ENCODE measurements around the gene RPL38. TPM values are rescaled to one million over a fixed set of nuclear protein-coding genes. Genes with fewer than 3 reads are reported as not detected.
A peak's percentile ranks its signal among the peaks of the same experiment; 100 is the strongest.

The RPL38 gene
- polyA plus RNA-seq, 2 of the 4 experiments (the other 2 are of a cell fraction) = 3,205 to 4,133 TPM

DNA sequence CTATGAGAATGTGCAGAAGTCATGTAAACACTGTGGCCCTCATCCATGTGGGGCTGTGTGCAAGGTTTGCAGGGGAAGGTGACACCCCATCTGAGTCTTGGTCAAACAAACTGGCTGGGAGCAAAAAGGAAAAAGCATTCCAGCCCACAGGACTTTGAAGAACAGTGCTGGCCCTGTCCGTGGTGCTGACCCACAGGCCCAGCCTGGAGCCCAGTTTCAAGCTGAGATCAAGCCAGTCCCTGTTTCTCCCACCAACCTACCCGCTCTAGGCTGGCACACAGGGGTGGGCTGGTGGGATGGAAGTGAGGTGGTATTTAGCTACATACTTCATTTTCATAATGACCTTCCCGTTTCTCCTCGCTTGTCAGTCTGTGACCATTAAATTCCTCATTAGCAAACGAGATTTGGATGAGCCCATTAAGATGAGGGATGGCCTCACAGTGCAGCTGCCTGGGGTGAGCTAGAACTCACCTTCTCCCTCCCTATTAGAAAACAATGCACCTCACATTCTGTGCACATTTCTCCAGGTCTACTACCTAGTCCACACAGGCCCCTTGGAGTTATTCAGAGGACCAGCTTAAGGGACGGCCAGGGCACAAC is 12.6 kb upstream of the RPL38 start:
- ChIA-PET POLR2A (interaction anchor here (0.6 to 4.6 kb wide), 2 partner anchors 11 to 13 kb away, joined by 3 to 20 read pairs; partner anchors contain the start of gene RPL38), CTCF (interaction anchor here (0.7 to 17.0 kb wide), 6 partner anchors 10 to 821 kb away, joined by 3 to 215 read pairs (median 12); partner anchors contain the start of gene RPL38)
- Histone ChIP-seq H3K9me3 (no peaks in the 10 kb centered on the region), H3K4me3 (no peak overlapping the region), H3K4me2 (no peak overlapping the region), H3K27ac (peak overlapping the region in 1 of 2 experiments; percentile 80; a peak in 1 of 6 replicates), H3K4me1 (peaks cover 30% of the 10 kb centered on the region)
- ATAC-seq (peak; percentile 31 to 47; a peak in 4 of 6 replicates), FAIRE-seq (no peak), DNase-seq (ENCODE audit: low read depth in 1 of 2, low spot score in 1 of 2) (peak in 1 of 2 experiments; percentile 29)
- TF ChIP-seq HEYL (CRISPR knock-in tag; IDR thresholded peaks at IDR 0.05) (no peak), MAZ (IDR thresholded peaks at IDR 0.05; ENCODE audit: borderline replicate concordance, low read depth, low read length) (no peak), EHMT2 (IDR thresholded peaks at IDR 0.05; ENCODE audit: low read depth) (peak; percentile 50; the same call in 1 of the 2 replicates), FOSB (CRISPR knock-in tag; IDR thresholded peaks at IDR 0.05) (no peak)
- TF ChIP-seq, protein P1, sequence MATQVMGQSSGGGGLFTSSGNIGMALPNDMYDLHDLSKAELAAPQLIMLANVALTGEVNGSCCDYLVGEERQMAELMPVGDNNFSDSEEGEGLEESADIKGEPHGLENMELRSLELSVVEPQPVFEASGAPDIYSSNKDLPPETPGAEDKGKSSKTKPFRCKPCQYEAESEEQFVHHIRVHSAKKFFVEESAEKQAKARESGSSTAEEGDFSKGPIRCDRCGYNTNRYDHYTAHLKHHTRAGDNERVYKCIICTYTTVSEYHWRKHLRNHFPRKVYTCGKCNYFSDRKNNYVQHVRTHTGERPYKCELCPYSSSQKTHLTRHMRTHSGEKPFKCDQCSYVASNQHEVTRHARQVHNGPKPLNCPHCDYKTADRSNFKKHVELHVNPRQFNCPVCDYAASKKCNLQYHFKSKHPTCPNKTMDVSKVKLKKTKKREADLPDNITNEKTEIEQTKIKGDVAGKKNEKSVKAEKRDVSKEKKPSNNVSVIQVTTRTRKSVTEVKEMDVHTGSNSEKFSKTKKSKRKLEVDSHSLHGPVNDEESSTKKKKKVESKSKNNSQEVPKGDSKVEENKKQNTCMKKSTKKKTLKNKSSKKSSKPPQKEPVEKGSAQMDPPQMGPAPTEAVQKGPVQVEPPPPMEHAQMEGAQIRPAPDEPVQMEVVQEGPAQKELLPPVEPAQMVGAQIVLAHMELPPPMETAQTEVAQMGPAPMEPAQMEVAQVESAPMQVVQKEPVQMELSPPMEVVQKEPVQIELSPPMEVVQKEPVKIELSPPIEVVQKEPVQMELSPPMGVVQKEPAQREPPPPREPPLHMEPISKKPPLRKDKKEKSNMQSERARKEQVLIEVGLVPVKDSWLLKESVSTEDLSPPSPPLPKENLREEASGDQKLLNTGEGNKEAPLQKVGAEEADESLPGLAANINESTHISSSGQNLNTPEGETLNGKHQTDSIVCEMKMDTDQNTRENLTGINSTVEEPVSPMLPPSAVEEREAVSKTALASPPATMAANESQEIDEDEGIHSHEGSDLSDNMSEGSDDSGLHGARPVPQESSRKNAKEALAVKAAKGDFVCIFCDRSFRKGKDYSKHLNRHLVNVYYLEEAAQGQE (IDR thresholded peaks at IDR 0.05) = peak; percentile 96
- TF ChIP-seq, protein P2, sequence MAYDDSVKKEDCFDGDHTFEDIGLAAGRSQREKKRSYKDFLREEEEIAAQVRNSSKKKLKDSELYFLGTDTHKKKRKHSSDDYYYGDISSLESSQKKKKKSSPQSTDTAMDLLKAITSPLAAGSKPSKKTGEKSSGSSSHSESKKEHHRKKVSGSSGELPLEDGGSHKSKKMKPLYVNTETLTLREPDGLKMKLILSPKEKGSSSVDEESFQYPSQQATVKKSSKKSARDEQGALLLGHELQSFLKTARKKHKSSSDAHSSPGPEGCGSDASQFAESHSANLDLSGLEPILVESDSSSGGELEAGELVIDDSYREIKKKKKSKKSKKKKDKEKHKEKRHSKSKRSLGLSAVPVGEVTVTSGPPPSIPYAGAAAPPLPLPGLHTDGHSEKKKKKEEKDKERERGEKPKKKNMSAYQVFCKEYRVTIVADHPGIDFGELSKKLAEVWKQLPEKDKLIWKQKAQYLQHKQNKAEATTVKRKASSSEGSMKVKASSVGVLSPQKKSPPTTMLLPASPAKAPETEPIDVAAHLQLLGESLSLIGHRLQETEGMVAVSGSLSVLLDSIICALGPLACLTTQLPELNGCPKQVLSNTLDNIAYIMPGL (CRISPR knock-in tag; IDR thresholded peaks at IDR 0.05; ENCODE audit: borderline replicate concordance) = no peak
- WGBS (ENCODE audit: missing lambda C conversion rate) = 58% methylated on average over 6 of the region's 6 CpGs

- ATAC-seq = peak; percentile 76 to 78
Observed at GRCh38 chr17:74192950-74193781, 10.3 kb upstream of the RPL38 start.

More at GRCh38 chr17:74192950-74193781, 10.3 kb upstream of the RPL38 start:
- CTCF ChIA-PET = interaction anchor here (0.5 to 17.0 kb wide), 6 partner anchors 8 to 427 kb away, joined by 3 to 215 read pairs (median 4); partner anchors contain the start of gene RPL38
- POLR2A ChIA-PET = interaction anchor here (4.6 kb wide), 1 partner anchor 11 kb away, joined by 20 read pairs; the partner anchor contains the start of gene RPL38
- Histone ChIP-seq H3K27ac (peak overlapping the region; percentile 77 to 80), H3K9me3 (no peaks in the 10 kb centered on the region), H3K4me1 (peaks cover 30% of the 10 kb centered on the region), H3K4me3 (no peak overlapping the region), H3K4me2 (peak overlapping the region; percentile 57)
- FAIRE-seq (no peak), DNase-seq (ENCODE audit: low read depth in 1 of 2, low spot score in 1 of 2) (peak in 1 of 2 experiments; percentile 88)
- TF ChIP-seq MAX (IDR thresholded peaks at IDR 0.05) (peak; percentile 77; the same call in 1 of the 2 replicates), NFE2L2 (conservative IDR thresholded peaks at IDR 0.05; ENCODE audit: low read length) (no peak), ZFP36 (IDR thresholded peaks at IDR 0.05; ENCODE audit: borderline replicate concordance, partially characterized antibody) (peak; percentile 90), PHF8 (IDR thresholded peaks at IDR 0.05; ENCODE audit: borderline replicate concordance, low read depth) (no peak), RAD21 (conservative IDR thresholded peaks at IDR 0.05 in 1 of 2, IDR thresholded peaks at IDR 0.05 in 1 of 2) (no peak; a peak in 1 of 5 replicates), CHD4 (IDR thresholded peaks at IDR 0.05; ENCODE audit: borderline replicate concordance) (no peak), RFX5 (IDR thresholded peaks at IDR 0.05) (no peak), BCL3 (IDR thresholded peaks at IDR 0.05) (no peak), SREBF2 (IDR thresholded peaks at IDR 0.05) (no peak), JUN (IDR thresholded peaks at IDR 0.05) (peak in 1 of 2 experiments; percentile 87; a peak in 2 of 5 replicates), CEBPB (IDR thresholded peaks at IDR 0.05) (peak; percentile 35 to 36; a peak in 1 of 4 replicates), RNF2 (IDR thresholded peaks at IDR 0.05; ENCODE audit: borderline replicate concordance, low read depth) (no peak), FOSL2 (IDR thresholded peaks at IDR 0.05) (peak; percentile 85), FOSL2 (CRISPR knock-in tag; IDR thresholded peaks at IDR 0.05) (peak; percentile 80), BHLHE40 (IDR thresholded peaks at IDR 0.05; ENCODE audit: low read depth, low read length) (no peak), USF2 (IDR thresholded peaks at IDR 0.05) (peak; percentile 71), JUNB (IDR thresholded peaks at IDR 0.05) (peak; percentile 85), SMC3 (IDR thresholded peaks at IDR 0.05) (no peak), EP300 (IDR thresholded peaks at IDR 0.05) (0 out of 5 replicates have a peak, but pooled peaks of 1 of the 2 experiments have one; percentile 26)
- TF ChIP-seq, protein P3, sequence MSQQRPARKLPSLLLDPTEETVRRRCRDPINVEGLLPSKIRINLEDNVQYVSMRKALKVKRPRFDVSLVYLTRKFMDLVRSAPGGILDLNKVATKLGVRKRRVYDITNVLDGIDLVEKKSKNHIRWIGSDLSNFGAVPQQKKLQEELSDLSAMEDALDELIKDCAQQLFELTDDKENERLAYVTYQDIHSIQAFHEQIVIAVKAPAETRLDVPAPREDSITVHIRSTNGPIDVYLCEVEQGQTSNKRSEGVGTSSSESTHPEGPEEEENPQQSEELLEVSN (IDR thresholded peaks at IDR 0.05; ENCODE audit: borderline replicate concordance, low read depth) = peak; percentile 80
- WGBS (ENCODE audit: missing lambda C conversion rate) = 48% methylated on average over 12 of the region's 12 CpGs

Data from A549 (cell line).